ENCODE data around the gene DGKQ.
A peak's percentile ranks its signal among the peaks of the same experiment; 100 is the strongest.

DGKQ gene

DNA sequence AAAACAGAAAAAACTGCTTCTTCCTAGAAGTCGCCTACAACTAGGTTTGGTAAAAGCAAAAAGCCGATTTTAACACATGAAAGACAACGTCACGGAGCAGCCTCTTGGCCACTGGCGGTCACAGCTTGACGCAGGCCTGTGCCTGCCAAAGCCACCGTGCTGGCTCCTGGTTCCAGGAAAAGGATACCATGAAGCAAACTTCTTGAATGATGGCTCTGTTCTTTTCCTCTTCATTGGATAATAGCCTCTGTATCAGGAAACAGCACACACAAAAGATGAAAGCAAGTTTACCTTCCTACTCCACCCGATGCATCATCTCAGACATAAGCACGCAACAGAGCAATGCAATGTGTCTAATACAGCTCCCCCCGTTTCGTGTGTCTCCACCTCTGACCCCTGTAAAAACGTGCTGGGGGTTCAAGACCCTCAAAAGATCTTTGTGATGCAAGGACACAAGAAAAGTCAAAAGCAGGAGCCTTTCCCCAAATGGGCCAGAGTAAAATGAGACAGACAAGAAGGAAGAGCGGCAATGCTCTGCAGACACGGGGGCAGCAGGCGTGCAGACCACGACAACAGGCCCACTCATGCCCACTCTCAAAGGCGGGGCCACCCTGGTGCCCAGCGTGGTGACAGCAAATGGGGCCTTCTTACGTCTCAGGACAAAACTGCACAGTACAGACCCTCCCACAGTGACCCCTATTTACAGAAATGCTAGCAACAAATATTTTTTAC, 60.7 kb downstream of the DGKQ start:
- Mint-ChIP-seq H3K27ac (peak overlapping the region; percentile 69), H3K4me3 (no peak overlapping the region), H3K9me3 (peaks cover 2% of the 10 kb centered on the region), H3K36me3 (ENCODE audit: low read depth) (peaks cover 49% of the 10 kb centered on the region), H3K27me3 (no peaks in the 10 kb centered on the region), H3K4me1 (ENCODE audit: low read depth) (peaks cover 28% of the 10 kb centered on the region)
- DNase-seq: no peak

DNA sequence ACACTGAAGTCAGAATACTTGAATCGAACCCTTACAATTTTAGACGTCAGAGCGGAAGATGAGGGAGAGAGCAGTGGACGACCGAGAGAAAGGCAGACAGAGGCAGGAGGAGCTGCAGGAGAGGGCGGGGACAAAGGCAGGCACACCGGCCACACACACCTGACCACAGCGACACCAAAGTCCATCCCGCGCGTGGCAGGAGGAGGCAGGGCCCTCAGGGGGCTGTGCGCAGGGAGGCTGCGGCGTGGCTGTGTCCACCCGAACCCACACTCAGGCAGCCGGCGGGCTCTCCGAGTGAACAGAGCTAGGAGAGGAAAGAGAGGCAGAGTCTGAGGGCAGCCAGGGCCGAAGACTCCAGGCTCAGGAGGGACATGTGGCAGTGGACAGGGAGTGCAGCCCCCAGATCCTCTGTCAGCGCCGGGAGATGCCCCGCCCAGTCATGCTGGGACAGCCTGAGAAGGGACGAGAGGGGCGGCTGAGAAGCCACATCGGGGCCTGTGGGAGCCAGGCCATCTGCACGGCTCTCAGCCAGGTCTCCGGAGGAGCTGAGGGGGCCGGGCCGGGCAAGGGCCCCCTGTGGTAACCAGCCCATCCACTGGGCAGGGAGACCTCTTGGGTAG, 61.4 kb downstream of the DGKQ start:
- peaks cover 22% of the 10 kb centered on the region for H3K4me1 Mint-ChIP-seq (ENCODE audit: low read depth)
- H3K4me3 Mint-ChIP-seq: no peak overlapping the region
- no peak overlapping the region for H3K27ac Mint-ChIP-seq
- H3K9me3 Mint-ChIP-seq: no peaks in the 10 kb centered on the region
- no peaks in the 10 kb centered on the region for H3K27me3 Mint-ChIP-seq
- peaks cover 52% of the 10 kb centered on the region for H3K36me3 Mint-ChIP-seq (ENCODE audit: low read depth)
- DNase-seq: no peak

DNA sequence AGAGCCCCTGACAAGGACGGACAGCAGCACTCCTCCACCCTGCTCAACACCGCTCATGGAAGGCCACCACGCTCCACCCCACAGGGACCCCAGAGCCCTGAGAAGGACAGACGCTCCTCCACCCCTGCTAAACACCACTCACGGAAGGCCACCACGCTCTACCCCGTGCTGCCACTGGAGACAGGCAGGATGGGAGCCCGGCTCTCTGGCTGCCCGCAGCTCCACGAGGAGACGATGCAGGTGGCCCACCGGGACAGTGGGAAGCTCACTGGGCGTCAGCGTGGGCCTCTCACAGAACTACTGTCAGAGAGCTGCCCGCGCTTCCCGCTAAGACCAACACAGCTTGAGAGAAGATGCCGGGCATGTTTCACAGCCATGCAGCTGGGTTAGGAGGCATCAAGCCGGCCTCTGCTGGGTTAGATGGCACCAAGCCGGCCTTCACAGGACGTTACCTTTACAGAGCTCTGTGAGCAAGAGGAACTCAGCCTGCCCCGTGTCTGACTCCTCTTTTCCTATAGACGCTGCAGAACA, 62.1 kb downstream of the DGKQ start:
- Mint-ChIP-seq H3K4me1 (ENCODE audit: low read depth) (peaks cover 15% of the 10 kb centered on the region), H3K27ac (no peak overlapping the region), H3K27me3 (no peaks in the 10 kb centered on the region), H3K4me3 (no peak overlapping the region), H3K36me3 (ENCODE audit: low read depth) (peaks cover 59% of the 10 kb centered on the region), H3K9me3 (no peaks in the 10 kb centered on the region)
- DNase-seq: no peak

DNA sequence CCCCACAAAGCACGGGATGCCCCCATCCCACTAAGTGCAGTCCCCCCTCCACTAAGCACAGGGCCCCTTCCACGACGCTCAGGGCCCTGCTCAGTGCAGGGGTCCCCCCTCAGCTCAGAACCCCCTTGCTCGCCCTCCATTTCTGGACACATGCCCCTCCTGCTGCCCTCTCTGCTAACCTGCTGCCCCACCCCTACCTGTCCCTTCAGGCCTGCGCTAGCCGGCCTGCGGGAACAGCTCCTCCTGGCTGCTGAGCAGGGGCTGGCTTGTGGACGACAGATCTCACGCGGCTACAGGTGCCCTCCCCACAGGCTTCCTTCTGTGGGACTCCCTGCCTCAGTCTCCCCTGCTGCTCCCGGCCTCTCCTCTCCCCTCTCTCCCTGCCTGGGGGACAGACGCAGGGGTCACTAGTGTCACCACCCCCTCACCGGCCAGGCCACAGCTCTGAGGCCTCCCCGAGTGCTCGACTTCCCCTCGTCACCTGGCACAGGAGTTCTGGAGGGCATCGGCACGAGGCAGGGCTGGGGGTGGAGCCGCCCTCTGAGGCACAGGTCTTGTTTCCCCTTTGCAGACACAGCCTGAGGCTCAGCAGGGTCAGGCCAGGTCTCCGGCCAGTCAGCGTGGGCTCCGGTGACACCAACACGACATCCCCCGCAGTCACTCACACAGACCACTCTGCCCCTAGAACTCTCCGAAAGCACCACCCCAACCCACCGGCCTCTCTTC, 62.8 kb downstream of the DGKQ start:
- Mint-ChIP-seq H3K4me3 (no peak overlapping the region), H3K4me1 (ENCODE audit: low read depth) (peaks cover 7% of the 10 kb centered on the region), H3K9me3 (peaks cover 4% of the 10 kb centered on the region), H3K27me3 (no peaks in the 10 kb centered on the region), H3K36me3 (ENCODE audit: low read depth) (peaks cover 67% of the 10 kb centered on the region), H3K27ac (no peak overlapping the region)
- no peak for DNase-seq

DNA sequence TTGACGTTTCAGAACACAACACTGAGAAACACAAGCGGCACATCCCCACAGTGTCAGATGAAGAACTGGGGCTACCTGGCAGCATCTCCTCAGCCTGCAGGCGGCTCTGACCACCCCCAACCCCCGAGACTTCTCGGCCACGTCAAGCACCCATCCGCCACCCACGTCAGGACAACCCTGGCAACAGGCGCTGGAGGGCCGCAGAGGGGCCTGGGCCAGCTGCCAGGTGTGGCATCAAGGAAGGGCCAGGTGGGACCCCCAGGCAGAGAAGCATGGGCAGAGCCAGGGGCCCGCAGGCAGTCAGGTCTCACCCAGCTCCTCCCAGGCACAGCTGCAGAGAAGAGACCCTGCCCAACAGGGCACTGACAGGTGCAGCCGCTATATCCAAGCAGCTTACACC, 63.5 kb downstream of the DGKQ start:
- Mint-ChIP-seq H3K36me3 (ENCODE audit: low read depth) (peaks cover 74% of the 10 kb centered on the region), H3K4me1 (ENCODE audit: low read depth) (peaks cover under 1% of the 10 kb centered on the region), H3K9me3 (peaks cover 4% of the 10 kb centered on the region), H3K27ac (no peak overlapping the region), H3K4me3 (no peak overlapping the region), H3K27me3 (no peaks in the 10 kb centered on the region)
- no peak for DNase-seq

DNA sequence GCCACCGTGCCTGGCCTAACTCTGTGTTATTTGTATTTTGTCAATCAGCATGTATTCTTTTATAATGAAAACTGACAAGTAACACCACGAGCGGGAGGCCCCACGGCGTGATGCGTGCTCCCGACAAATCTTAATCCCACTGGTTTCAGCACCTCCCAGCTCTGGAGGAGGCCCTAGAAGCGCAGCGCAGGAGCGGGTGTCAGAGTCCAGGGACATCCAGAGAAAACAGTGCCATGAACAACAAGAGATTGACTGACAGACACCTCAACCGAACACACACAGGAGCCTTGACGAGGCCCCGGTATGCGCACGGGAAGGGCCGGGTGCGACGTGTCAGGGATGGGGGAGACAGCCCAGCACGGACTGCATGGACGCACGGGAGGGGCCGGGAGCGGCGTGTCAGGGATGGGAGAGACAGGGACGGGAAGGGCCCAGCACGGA, 64.2 kb downstream of the DGKQ start:
- H3K27me3 Mint-ChIP-seq: no peaks in the 10 kb centered on the region
- H3K9me3 Mint-ChIP-seq: peaks cover 4% of the 10 kb centered on the region
- no peak overlapping the region for H3K4me3 Mint-ChIP-seq
- no peak for DNase-seq
- H3K36me3 Mint-ChIP-seq (ENCODE audit: low read depth): peaks cover 77% of the 10 kb centered on the region
- no peaks in the 10 kb centered on the region for H3K4me1 Mint-ChIP-seq (ENCODE audit: low read depth)
- H3K27ac Mint-ChIP-seq: no peak overlapping the region
